Tibial nerve (tissue), 4 donors: Measurements from ENCODE around the gene TPK1.

Experiments
- CTCF ChIP-seq, 5 experiments: fragments of 200-600 bp in 3 of 5; fragments of 450-650 bp in 2 of 5; sonication (generic) in 3 of 5; IDR thresholded peaks; one replicate each; pipeline ENCODE4 v1.5.1; 2016 to 2019; ENCODE audit warnings: antibody characterized with exemption in 5 of 5, mild to moderate bottlenecking in 3 of 5, moderate library complexity in 2 of 5
- EP300 ChIP-seq, 2 donors: sonication (generic); formaldehyde crosslinking; IDR thresholded peaks; one replicate each; pipeline ENCODE4 v1.6.1; 2017; ENCODE audit warnings: antibody characterized with exemption in 2 of 2, mild to moderate bottlenecking in 1 of 2
- POLR2A ChIP-seq, 2 donors: fragments of 450-650 bp; IDR thresholded peaks; one replicate each; pipeline ENCODE4 v1.6.1; 2017; ENCODE audit warnings: antibody characterized with exemption in 2 of 2, mild to moderate bottlenecking in 2 of 2, moderate library complexity in 2 of 2

- TF ChIP-seq CTCF (IDR thresholded peaks at IDR 0.05) (no peak), POLR2A (IDR thresholded peaks at IDR 0.05) (no peak), EP300 (IDR thresholded peaks at IDR 0.05) (no peak)
Measured at GRCh38 chr7:144407266-144407931, 428.5 kb downstream of the TPK1 start.
